NCI-H1436 (cell line): ENCODE data around the gene KIAA1217.

Source experiments
- DNase-seq: peaks from one replicate; lab custom pipeline; 2025; lab: John Stamatoyannopoulos, UW

Gene KIAA1217

DNA sequence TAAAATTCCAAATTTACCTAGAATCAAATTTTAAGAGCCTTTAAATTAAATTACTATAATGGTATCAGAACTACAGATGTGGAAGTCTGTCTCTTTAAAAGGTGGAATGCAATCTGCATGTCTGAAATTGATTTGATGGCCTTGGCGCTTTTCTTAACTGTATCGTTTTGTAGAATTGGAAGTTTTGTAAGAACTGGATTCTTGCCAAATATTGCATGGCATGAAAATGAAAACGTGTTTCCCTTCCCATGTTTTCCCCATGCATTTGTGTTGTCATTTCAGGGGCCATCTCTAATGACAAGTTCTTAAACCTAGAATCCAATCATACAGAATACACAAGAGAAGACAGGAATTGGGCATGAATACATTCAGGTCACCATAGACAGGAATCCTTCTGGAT lies 162.5 kb downstream of the KIAA1217 start:
- DNase-seq: no peak

DNA sequence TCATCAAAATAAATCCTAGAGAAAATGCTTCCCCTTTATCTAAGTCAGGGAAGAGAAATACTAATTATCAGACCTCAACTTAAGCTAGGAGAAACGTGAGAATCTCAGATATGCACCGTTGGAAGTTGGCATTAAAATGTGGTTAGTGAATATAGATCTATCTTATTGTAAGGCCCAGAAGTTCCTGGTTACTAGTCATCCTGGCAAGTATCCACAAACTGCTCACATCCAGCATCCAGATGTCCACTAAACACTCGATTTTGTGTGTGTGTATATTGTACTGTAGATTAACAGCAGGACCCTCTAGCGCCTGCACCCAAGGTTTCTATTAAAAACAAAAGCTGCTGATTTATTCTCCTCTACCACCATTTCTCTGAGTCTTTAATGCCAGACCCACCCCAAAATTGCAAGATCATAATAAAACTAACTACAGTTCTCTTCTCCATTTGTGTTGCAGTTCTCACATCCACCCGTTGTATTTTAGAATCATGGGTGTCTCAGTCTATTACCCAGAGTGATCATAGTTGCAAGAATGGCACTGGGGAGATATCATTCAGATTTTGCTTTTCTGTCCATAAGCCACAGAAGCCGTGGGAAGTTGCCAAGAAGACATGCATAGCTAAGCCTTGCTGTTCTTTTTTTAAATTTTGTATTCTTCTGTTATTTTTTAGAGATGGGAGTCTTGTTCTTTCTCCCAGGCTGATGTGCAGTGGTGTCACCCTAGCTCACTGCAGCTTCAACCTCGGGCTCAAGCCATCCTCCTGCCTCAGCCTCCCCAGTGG lies 165.4 kb downstream of the KIAA1217 start:
- no peak for DNase-seq

GRCh38 chr10:24375510-24375909 lies 166.6 kb downstream of the KIAA1217 start:
- no peak for DNase-seq

DNA sequence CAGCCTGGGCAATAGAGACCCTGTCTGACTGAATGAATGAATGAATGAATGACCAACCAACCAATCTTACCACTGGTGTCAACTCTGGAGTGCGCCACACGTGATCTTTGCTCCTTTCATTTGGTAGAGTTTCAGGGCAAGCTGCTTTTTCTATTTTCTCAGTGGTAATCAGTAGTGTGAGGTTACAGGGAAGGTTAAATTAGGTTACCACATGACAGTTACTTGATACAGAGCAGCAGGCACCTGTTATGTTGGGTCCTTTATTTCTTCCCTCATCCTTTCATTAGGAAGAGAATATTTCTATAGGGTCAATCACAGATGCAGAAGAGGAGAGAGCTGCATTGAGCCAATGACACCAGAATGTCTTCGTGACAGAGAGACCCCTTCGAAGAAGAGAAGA lies 167.8 kb downstream of the KIAA1217 start:
- DNase-seq: no peak

GRCh38 chr10:24378126-24378920 lies 169.4 kb downstream of the KIAA1217 start:
- DNase-seq: no peak

DNA sequence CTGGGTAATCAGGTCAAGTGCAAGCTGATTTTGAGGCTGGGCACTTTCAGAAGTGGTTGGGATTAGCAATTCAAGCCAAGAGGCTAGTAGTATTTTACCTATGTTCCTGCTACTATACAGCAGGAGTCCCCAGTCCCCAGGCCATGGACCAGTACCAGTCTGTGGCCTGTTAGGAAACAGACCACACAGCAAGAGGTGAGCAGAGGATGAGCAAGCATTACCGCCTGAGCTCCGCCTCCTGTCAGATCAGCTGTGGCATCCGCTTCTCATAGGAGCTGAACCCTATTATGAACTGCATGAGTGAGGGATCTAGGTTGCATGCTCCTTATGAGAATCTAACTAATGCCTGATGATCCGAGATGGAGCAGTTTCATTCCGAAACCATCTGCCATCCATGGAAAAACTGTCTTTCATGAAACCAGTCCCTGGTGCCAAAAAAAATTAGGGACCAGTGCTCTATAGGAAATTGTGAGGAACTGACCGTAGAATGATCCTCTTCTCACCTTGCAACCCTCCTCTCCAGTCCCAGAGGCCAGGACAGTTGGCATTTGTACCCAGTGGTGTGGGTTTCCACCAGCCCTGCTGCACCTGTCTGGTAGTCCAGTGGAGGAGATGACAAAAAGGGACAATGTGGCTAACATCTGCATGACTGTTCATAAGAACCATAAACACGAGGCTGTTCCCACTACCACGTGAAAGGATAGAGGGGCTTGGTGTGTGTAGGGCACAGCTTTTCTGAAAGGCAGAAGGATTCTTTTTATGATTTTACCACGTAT lies 172.5 kb downstream of the KIAA1217 start:
- DNase-seq: no peak

DNA sequence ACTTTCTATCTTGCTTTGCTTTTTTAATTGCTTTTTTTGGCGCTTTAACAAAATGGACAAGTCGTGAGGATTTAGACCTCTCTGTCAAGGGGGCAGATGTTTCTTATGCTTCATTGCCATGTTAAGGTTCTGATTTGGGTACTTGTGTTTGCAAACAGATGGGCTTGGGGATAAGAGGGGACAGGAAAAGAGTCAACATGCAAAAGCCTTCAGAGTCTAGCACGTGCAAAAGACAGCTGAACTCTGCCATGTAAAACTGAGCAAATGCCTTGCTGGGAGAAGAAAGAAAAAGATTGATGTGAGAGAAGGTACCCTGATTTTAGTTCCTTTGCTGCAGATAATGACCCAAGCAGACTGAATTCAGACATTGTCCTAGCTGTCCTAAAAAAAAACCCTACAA lies 173.1 kb downstream of the KIAA1217 start:
- no peak for DNase-seq

- no peak for DNase-seq
Measured at GRCh38 chr10:24382596-24382978, 173.6 kb downstream of the KIAA1217 start.

GRCh38 chr10:24382979-24383663 lies 174.2 kb downstream of the KIAA1217 start:
- no peak for DNase-seq

GRCh38 chr10:24383681-24384106 lies 174.8 kb downstream of the KIAA1217 start:
- peak; percentile 65 for DNase-seq

GRCh38 chr10:24384954-24385353 lies 176.0 kb downstream of the KIAA1217 start:
- no peak for DNase-seq

DNA sequence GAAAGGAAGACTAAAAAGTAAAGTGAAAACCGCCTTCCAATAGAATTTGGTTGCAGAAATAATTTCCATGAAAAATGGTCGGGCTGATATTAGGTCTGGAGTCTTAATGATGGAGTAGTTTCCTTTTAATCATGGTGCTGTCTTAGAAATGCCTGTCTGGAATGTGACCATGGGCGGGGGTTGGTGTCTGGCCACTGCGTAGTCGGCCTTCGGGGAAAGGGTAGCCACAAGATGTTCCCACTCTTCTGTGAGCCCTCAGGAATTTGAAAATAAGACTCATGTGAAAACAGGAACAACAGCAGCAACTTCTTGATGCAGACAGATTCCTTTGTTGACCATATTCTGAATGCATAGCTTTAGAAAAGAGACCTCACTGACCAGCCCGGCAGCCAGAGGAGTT lies 176.8 kb downstream of the KIAA1217 start:
- DNase-seq: no peak

DNA sequence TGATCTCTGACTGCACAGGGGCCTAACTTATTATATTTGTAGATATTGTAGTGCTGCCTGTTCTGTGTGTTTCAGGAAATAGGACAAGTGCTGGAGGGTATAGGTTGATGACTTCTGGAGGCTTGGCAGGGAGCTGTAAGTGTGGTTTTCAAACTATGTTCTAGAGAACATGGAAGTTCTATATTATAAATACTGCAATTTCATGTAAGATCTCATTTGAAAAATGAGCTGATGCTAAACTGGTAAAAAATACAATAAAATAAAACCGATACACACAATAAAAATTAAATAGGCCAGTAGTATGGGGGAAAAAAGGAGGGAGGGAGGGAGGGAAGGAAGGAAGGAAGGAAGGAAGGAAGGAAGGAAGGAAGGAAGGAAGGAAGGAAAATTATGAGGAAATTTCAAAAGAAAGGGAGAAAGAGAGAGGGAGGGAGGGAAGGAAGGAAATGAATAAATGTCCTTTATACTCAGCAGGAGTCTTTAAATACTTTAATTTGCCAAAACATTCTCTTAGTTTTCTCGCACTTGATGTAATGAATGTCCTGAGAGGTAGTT lies 181.3 kb downstream of the KIAA1217 start:
- DNase-seq: no peak

GRCh38 chr10:24390746-24391145 lies 181.8 kb downstream of the KIAA1217 start:
- DNase-seq: no peak

DNA sequence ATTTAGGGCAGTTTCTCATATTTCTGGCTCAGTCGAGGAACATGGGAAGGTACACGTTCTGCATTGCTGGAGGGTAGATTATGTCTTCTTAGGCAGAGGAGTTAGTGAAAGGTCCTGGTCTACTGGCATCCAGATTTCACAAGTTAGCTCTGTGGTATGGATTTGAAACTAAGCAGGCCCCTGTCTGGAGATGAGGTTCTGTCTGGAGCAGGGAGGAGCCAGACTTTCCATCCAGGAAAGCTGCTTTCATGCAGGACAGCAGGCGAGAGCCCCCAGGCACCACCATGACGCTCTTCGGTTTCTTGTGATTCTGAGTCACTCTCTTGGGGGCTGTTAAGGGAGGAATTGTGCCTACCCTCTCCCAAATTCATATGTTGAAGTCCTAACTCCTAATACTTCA lies 184.3 kb downstream of the KIAA1217 start:
- DNase-seq: no peak

DNA sequence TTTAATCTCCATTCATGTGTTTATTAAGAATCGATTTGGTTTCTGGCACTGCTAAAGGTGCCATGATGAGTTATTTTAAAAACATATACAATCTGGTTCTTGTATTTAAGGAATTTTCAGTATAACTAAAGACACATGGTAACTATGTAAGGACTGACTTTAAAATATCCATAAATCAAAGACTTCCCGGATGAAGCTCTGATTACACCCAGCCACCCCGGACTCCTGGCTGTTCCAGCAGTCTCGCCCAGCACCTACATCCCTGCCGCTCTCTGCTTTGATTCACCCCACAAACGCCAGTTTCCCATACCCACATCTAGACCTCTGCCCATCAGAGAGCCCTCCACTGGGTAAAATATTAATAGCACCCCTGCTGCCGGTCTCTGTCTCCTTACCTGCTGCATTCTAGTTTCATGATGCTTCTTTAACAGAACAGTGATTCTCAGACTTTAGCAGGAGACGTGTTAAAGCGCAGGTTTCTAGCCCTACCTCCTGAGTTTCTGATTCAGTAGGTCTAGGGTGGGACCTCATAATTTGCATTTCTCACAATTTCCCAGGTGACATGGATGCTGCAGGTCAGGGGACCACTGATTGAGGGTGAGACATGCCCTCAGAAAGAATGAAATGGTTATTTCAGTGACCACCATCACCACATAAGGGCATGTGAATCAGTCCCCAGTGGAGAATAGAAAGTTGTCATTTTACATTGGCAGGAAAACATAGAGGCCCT lies 185.7 kb downstream of the KIAA1217 start:
- no peak for DNase-seq

- DNase-seq: no peak
Measured at GRCh38 chr10:24396396-24396795, 187.5 kb downstream of the KIAA1217 start.

GRCh38 chr10:24397662-24398061 lies 188.7 kb downstream of the KIAA1217 start:
- DNase-seq: no peak

DNA sequence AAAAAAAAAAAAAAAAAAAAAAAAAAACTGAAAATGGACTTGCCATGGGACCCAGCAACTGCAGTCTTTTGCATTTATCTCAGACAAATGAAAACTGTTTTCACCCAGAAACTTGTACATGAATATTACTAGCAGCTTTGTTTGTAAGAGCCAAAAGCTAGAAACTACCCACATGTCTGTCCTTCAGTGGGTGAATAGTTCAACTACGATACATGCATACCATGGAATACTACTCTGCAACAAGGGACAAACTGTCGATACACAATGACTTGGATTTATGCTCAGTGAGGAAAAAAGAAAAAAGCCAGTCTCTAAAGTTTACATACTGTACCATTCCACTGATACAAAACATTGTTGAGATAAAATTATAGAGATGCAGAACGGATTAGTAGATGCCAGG lies 195.6 kb downstream of the KIAA1217 start:
- no peak for DNase-seq

DNA sequence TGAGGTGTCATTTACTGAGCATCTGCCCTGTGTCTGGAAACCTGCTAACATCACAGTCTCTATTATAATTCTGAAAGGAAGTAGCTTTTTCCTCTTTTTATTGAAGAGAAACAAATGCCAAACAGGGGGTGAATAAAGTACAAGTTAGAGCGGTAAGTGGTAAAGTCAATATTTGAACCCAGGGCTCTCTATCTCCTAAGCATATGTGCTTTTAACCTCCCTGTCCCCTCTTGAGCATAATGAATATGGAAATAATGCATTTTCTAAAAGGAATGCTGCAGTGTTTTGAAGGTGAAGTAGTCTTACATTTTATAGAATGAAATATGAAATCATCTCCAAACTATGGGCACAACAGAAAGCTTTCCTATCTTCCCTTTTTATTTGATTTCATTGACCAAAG lies 196.7 kb downstream of the KIAA1217 start:
- DNase-seq: no peak
